Naive thymus-derived CD4-positive, alpha-beta T cell (primary cell): ENCODE measurements around the gene CD52. TPM values are rescaled to one million over a fixed set of nuclear protein-coding genes. Genes with fewer than 3 reads are reported as not detected.

Experiments
- ATAC-seq: fragments of 150-1000 bp; cut with Tn5 transposase; 2 replicates; pipeline ENCODE4 v1.10.0; 2021; ENCODE audit warnings: mild to moderate bottlenecking, moderate library complexity
- CTCF ChIA-PET: fragments of 350-600 bp; sonication (Branson Sonifier 250); formaldehyde crosslinking; loops from one replicate; lab custom pipeline; 2021; ENCODE audit warnings: antibody characterized with exemption; lab: Charles Lee
- POLR2A ChIA-PET: fragments of 350-600 bp; sonication (Branson Sonifier 250); formaldehyde crosslinking; loops from one replicate; lab custom pipeline; 2021; ENCODE audit warnings: antibody characterized with exemption, inconsistent platforms; lab: Charles Lee
- DNase-seq, 9 donors: peaks; one replicate each; pipeline versions ENCODE4 v3.0.0 to v3.0.0-alpha.2; 2020 to 2022; ENCODE audit warnings: mixed read lengths in 1 of 9
- H3K27ac ChIP-seq: one replicate; pipeline ENCODE4 v1.7.0; 2013; ENCODE audit warnings: mild to moderate bottlenecking, low read depth, low read length, moderate library complexity
- H3K27me3 ChIP-seq, 2 donors: one replicate each; pipeline ENCODE4 v1.7.0; 2013; ENCODE audit warnings: low read length in 2 of 2, mild to moderate bottlenecking in 2 of 2, moderate library complexity in 2 of 2; ENCODE audit not compliant: control insufficient read depth in 2 of 2, insufficient read depth in 2 of 2
- H3K36me3 ChIP-seq, 3 experiments: 1 replicate in 2 of 3; 2 replicates in 1 of 3; pipeline ENCODE4 v1.7.0; 2013; ENCODE audit warnings: low read length in 3 of 3, mild to moderate bottlenecking in 3 of 3, moderate library complexity in 1 of 3; ENCODE audit not compliant: insufficient read depth in 3 of 3, control insufficient read depth in 2 of 3
- H3K4me1 ChIP-seq, 2 donors: one replicate each; pipeline ENCODE4 v1.7.0; 2013; ENCODE audit warnings: low read length in 2 of 2, mild to moderate bottlenecking in 2 of 2, moderate library complexity in 1 of 2; ENCODE audit not compliant: control insufficient read depth in 2 of 2, insufficient read depth in 2 of 2
- H3K4me3 ChIP-seq: 2 replicates; pipeline ENCODE4 v1.7.0; 2013; ENCODE audit warnings: mild to moderate bottlenecking, low read length
- H3K9me3 ChIP-seq, 3 experiments: 1 replicate in 2 of 3; 2 replicates in 1 of 3; pipeline ENCODE4 v1.7.0; 2013; ENCODE audit warnings: low read length in 3 of 3; ENCODE audit not compliant: control insufficient read depth in 2 of 3
- H3K27ac Mint-ChIP-seq, 9 donors: one replicate each; pipeline ENCODE4 v1.8.0; 2020 to 2022; ENCODE audit warnings: mixed read lengths in 9 of 9, mild to moderate bottlenecking in 8 of 9, moderate library complexity in 5 of 9, inconsistent platforms in 2 of 9
- H3K27me3 Mint-ChIP-seq, 5 donors: one replicate each; pipeline ENCODE4 v1.8.0; 2021 to 2022; ENCODE audit warnings: mixed read lengths in 5 of 5, mild to moderate bottlenecking in 1 of 5
- H3K36me3 Mint-ChIP-seq, 5 donors: one replicate each; pipeline ENCODE4 v1.8.0; 2020 to 2022; ENCODE audit warnings: mixed read lengths in 5 of 5, mild to moderate bottlenecking in 3 of 5, inconsistent platforms in 1 of 5
- H3K4me1 Mint-ChIP-seq, 7 donors: one replicate each; pipeline ENCODE4 v1.8.0; 2020 to 2022; ENCODE audit warnings: mixed read lengths in 7 of 7, mild to moderate bottlenecking in 3 of 7, inconsistent platforms in 1 of 7
- H3K4me3 Mint-ChIP-seq, 10 donors: one replicate each; pipeline ENCODE4 v1.8.0; 2020 to 2022; ENCODE audit warnings: mild to moderate bottlenecking in 10 of 10, mixed read lengths in 10 of 10, moderate library complexity in 6 of 10, inconsistent platforms in 2 of 10
- H3K9me3 Mint-ChIP-seq, 11 donors: one replicate each; pipeline ENCODE4 v1.8.0; 2020 to 2022; ENCODE audit warnings: mixed read lengths in 11 of 11, mild to moderate bottlenecking in 4 of 11, inconsistent platforms in 1 of 11, moderate library complexity in 1 of 11
- intact Hi-C, 2 donors: fragments of 100-400 bp; cut with micrococcal nuclease; formaldehyde crosslinking; loops; one replicate each; pipeline ENCODE4 v1.15.1; 2023
- polyA plus RNA-seq, 2 donors: library from polyadenylated mRNA; unstranded; fragments of 300-500 nt; fragmentation: Illumina TruSeq; gene quantifications; one replicate each; pipeline ENCODE4 v1.2.3, GENCODE V29; 2021
- total RNA-seq, 6 experiments: library from RNA in 5 of 6; stranded (reverse) in 5 of 6; gene quantifications; 1 replicate in 5 of 6; 2 replicates in 1 of 6; pipeline ENCODE4 v1.2.3 and lab custom pipeline; 2021 to 2026

CD52 gene
- total and polyA plus RNA-seq, 7 experiments from 2014 or later = 719 to 8,133 (median 1,178) TPM

DNA sequence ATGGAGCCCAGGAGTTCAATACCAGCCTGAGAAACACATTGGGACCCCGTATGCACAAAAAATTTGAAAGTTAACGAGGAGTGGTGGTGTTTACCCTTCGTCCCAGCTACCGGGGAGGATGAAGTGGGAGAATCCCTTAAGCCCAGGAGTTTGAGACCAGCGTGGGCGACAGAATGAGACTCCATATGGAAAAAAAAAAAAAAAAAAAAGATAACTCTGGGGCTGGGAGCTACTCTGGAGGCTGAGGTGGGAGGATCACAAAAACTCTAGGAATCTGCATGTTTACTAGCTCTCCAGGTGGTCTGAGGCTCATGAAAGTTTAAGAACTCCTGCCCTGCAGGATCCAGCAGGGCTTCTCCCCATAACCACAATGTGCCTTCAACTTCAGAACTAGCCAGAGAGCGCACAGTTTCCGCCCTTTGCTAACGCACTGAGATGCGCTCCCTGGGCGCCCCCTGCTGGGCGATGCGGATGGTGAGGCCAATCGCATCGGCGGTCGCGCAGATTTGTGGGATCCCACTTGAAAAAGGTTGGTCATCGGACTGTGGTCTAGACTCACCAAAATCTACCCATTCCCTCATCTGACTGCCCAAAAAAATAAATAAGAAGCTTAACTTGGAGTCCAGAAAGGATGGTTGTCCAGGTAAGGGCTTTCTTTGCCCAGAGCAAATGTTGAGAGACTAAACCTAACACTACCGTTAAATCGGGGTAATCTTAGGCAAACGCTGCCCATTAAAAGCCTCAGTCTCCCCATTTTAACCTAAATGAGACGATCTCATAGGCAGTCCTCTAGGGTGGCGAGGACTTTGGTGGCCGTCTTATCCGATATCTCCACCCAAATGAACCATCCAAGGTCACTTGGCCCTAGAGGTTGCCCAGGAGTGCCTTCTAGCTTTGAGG lies 46.0 kb downstream of the CD52 start:
- CTCF ChIA-PET = interaction anchor here (0.5 to 4.4 kb wide), 27 partner anchors 8 to 1875 kb away, joined by 3 to 31 read pairs (median 6); partner anchors contain the start of genes CD52 and SH3BGRL3
- DNase-seq (peak; percentile 71 to 87 (median 82)), ATAC-seq (peak; percentile 84)
- peaks cover 30 to 44% of the 10 kb centered on the region in 2 donors for H3K4me1 ChIP-seq
- Mint-ChIP-seq H3K9me3 (peaks cover 0 to 1% (median 0%) of the 10 kb centered on the region in 11 donors), H3K27ac (peak overlapping the region in 4 of 9 donors; percentile 20 to 52 (median 40)), H3K27me3 (peaks cover 7 to 37% (median 16%) of the 10 kb centered on the region in 5 donors), H3K4me1 (peaks cover 28 to 53% (median 47%) of the 10 kb centered on the region in 7 donors), H3K4me3 (peak overlapping the region in 6 of 10 donors; percentile 39 to 72 (median 40)), H3K36me3 (no peaks in the 10 kb centered on the region)
- no peaks in the 10 kb centered on the region for H3K27me3 ChIP-seq
- no peak overlapping the region for H3K4me3 ChIP-seq
- no peak overlapping the region for H3K27ac ChIP-seq
- POLR2A ChIA-PET = interaction anchor here (0.5 to 4.6 kb wide), 10 partner anchors 9 to 1437 kb away, joined by 3 to 34 read pairs (median 4); partner anchors contain the start of genes CD52, CRYBG2 and ZNF683
- intact Hi-C loops = loop anchor here (1.0 to 5.0 kb wide), 11 partner anchors 15 to 326 kb away; partner anchors contain the start of gene HMGN2 (in 1 of the 2)
- no peaks in the 10 kb centered on the region for H3K9me3 ChIP-seq
- H3K36me3 ChIP-seq = no peaks in the 10 kb centered on the region

DNA sequence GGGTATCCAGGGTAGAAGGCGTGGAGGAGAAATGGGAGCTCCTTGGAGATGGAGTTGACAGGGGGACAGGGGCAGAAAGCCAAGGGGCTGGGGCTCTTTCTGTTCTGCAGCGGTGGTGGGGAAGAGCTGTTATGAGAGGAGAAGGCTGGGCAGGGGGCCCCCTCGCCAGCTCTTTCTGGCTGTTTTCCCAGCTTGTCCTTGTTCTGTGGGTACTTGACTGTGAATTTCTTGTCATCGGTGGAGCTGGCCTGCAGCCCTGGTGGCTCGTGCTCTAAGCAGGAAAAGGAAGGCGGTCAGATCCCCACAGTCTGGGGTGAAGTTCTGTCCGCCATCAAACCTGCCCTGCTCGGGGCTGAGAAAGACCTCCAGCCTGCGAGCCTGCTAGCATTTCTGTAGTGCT lies 47.2 kb downstream of the CD52 start:
- Histone ChIP-seq H3K9me3 (no peaks in the 10 kb centered on the region), H3K4me1 (peaks cover 26 to 38% of the 10 kb centered on the region in 2 donors), H3K4me3 (no peak overlapping the region), H3K27me3 (no peaks in the 10 kb centered on the region), H3K36me3 (no peaks in the 10 kb centered on the region), H3K27ac (no peak overlapping the region)
- CTCF ChIA-PET = interaction anchor here (0.8 to 4.4 kb wide), 20 partner anchors 9 to 195 kb away, joined by 3 to 31 read pairs (median 6); partner anchors contain the start of genes CD52, SH3BGRL3 and ZNF593
- intact Hi-C loops = loop anchor here in 1 of 2 donors (1.0 to 5.0 kb wide), 3 partner anchors 29 to 328 kb away; partner anchors contain the start of gene HMGN2
- peaks cover 0 to 3% (median 0%) of the 10 kb centered on the region in 11 donors for H3K9me3 Mint-ChIP-seq
- H3K4me1 Mint-ChIP-seq = peaks cover 22 to 46% (median 40%) of the 10 kb centered on the region in 7 donors
- POLR2A ChIA-PET = interaction anchor here (0.8 to 4.6 kb wide), 8 partner anchors 9 to 90 kb away, joined by 3 to 34 read pairs (median 5); partner anchors contain the start of genes CD52, CRYBG2, DHDDS and ZNF683
- no peak for DNase-seq
- peak overlapping the region in 3 of 9 donors; percentile 9 to 55 (median 28) for H3K27ac Mint-ChIP-seq
- ATAC-seq = no peak
- peaks cover 7 to 29% (median 12%) of the 10 kb centered on the region in 5 donors for H3K27me3 Mint-ChIP-seq
- peaks cover 0 to 2% (median 0%) of the 10 kb centered on the region in 5 donors for H3K36me3 Mint-ChIP-seq
- H3K4me3 Mint-ChIP-seq = peak overlapping the region in 1 of 10 donors; percentile 44

DNA sequence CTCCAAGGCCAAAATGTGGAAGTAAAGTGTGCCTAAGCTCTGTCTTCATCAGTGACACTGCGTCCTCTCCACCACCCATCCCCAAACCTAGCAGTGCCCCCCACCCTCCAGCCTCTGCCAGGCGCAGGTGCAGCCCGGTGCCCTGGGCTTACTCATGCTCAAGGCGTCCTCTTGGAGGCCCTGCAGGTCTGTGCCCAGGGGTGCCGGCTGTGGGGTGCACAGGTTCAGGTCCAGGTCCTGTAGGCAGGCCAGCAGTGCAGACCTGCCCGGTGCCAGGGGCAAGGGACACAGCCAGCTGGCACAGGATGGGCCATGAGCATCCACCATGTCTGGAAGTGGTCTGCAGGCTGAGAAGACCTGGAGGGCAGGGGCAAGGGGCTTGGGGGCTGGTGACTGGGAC lies 49.7 kb downstream of the CD52 start:
- Histone ChIP-seq H3K27me3 (no peaks in the 10 kb centered on the region), H3K9me3 (no peaks in the 10 kb centered on the region), H3K4me3 (no peak overlapping the region), H3K36me3 (no peaks in the 10 kb centered on the region), H3K4me1 (peaks cover 40 to 54% of the 10 kb centered on the region in 2 donors), H3K27ac (no peak overlapping the region)
- DNase-seq (no peak), ATAC-seq (no peak)
- Mint-ChIP-seq H3K27me3 (peaks cover 0 to 17% (median 0%) of the 10 kb centered on the region in 5 donors), H3K4me1 (peaks cover 34 to 54% (median 46%) of the 10 kb centered on the region in 7 donors), H3K4me3 (no peak overlapping the region), H3K36me3 (peaks cover 0 to 10% (median 0%) of the 10 kb centered on the region in 5 donors), H3K27ac (peak overlapping the region in 1 of 9 donors; percentile 46), H3K9me3 (peaks cover 0 to 9% (median 0%) of the 10 kb centered on the region in 11 donors)
- intact Hi-C loops = no loop called here
- ChIA-PET CTCF (interaction anchor here (1.4 kb wide), 1 partner anchor 24 kb away, joined by 5 read pairs; no protein-coding TSS in a partner anchor), POLR2A (interaction anchor here (0.6 to 1.0 kb wide), 2 partner anchors 17 to 83 kb away, joined by 3 read pairs; no protein-coding TSS in a partner anchor)

DNA sequence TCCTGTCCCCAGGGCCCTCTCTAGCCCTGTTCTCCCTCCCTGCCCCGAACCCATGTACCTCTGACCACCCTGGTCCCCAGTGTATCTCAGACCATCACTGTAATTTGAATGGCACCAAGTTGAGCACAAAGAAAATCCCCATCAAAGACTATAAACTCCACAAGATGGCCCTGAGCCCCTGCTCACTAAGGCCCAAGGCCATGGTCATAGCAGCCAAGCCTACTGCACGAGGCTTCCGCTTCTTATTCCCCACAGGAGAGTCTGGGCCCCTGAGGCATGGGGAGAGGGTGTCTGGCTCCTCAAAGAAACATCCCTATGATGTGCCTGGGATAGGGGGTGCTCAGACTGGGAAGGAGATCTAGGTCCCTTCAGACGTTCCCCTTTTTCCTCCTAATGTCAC lies 50.2 kb downstream of the CD52 start:
- H3K27ac Mint-ChIP-seq = peak overlapping the region in 2 of 9 donors; percentile 33 to 42
- no peaks in the 10 kb centered on the region for H3K36me3 ChIP-seq

DNA sequence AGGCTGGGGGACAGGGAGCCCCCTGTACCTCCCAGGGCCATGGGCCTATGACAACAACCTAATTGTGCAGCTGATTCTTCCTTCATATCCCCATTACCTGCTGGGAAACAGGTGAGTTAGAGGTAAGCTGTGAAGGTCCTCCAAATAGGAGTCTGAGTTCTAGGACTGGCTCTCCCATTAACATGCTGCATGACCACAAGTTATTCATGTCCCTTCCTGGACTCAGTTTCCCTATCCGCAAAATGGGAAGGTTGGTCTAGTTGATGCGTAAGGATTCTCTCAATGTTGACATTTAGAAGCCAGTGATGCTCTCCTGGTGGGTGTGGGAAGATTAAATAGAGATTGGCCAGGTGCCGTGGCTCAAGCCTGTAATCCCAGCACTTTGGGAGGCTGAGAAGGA lies 50.7 kb downstream of the CD52 start:
- Histone ChIP-seq H3K27me3 (no peaks in the 10 kb centered on the region), H3K9me3 (no peaks in the 10 kb centered on the region), H3K36me3 (no peaks in the 10 kb centered on the region), H3K27ac (no peak overlapping the region), H3K4me1 (peaks cover 44 to 58% of the 10 kb centered on the region in 2 donors), H3K4me3 (no peak overlapping the region)
- ChIA-PET CTCF (interaction anchor here (0.5 to 1.7 kb wide), 2 partner anchors 10 to 37 kb away, joined by 3 to 6 read pairs; no protein-coding TSS in a partner anchor), POLR2A (no interaction called here)
- peaks cover 41 to 56% (median 50%) of the 10 kb centered on the region in 7 donors for H3K4me1 Mint-ChIP-seq
- DNase-seq (no peak), ATAC-seq (no peak)
- peak overlapping the region in 1 of 9 donors; percentile 42 for H3K27ac Mint-ChIP-seq
- H3K9me3 Mint-ChIP-seq = peaks cover 0 to 9% (median 0%) of the 10 kb centered on the region in 11 donors
- H3K36me3 Mint-ChIP-seq = peaks cover 0 to 12% (median 0%) of the 10 kb centered on the region in 5 donors
- H3K27me3 Mint-ChIP-seq = peaks cover 0 to 17% (median 0%) of the 10 kb centered on the region in 5 donors
- intact Hi-C loops = no loop called here
- H3K4me3 Mint-ChIP-seq = no peak overlapping the region

More for the DNA sequence above, 50.2 kb downstream of the CD52 start:
- Mint-ChIP-seq H3K4me3 (no peak overlapping the region), H3K36me3 (peaks cover 0 to 12% (median 0%) of the 10 kb centered on the region in 5 donors), H3K27me3 (peaks cover 0 to 17% (median 0%) of the 10 kb centered on the region in 5 donors), H3K9me3 (peaks cover 0 to 9% (median 0%) of the 10 kb centered on the region in 11 donors), H3K4me1 (peaks cover 37 to 56% (median 51%) of the 10 kb centered on the region in 7 donors)
- Histone ChIP-seq H3K4me1 (peaks cover 46 to 58% of the 10 kb centered on the region in 2 donors), H3K27me3 (no peaks in the 10 kb centered on the region), H3K4me3 (no peak overlapping the region), H3K27ac (no peak overlapping the region), H3K9me3 (no peaks in the 10 kb centered on the region)
- ChIA-PET CTCF (interaction anchor here (0.5 to 1.7 kb wide), 3 partner anchors 10 to 37 kb away, joined by 3 to 6 read pairs (median 5); no protein-coding TSS in a partner anchor), POLR2A (no interaction called here)
- intact Hi-C loops = no loop called here
- ATAC-seq (no peak), DNase-seq (no peak)
